OCI-LY7 (cell line): Measurements from ENCODE around the gene POP5.

Experiments used
- CTCF ChIP-seq: fragments of 200-600 bp; sonication (generic); conservative IDR thresholded peaks from 2 replicates; pipeline ENCODE4 v1.5.1; 2014; ENCODE audit warnings: mild to moderate bottlenecking, antibody characterized with exemption, low read length, moderate library complexity, mixed read lengths
- EZH2phosphoT487 ChIP-seq: fragments of 200-600 bp; sonication (generic); IDR thresholded peaks from 2 replicates; pipeline ENCODE4 v1.6.1; 2018; ENCODE audit warnings: low read depth, borderline replicate concordance, mild to moderate bottlenecking, mixed run types, antibody characterized with exemption, low read length, moderate library complexity, mixed read lengths

DNA sequence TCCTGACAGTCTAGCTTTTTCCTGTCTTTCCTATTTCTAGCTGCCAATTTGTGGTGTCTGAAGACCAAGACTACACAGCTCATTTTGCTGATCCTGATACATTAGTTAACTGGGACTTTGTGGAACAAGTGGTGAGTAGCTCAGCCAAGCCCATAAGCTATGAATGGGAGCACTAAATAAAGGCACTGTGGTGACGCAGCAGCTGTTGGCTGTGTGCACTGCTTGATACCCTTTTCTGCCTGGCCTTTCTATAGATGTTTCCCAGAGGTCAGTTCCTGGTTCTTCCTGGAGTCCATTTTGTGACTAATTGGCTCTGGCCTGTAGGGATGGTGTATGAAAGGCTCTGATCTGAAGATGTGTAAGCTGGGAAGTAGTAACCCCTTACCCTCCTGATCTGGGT lies 26.5 kb downstream of the POP5 start:
- no peak for TF ChIP-seq EZH2phosphoT487
- no peak for TF ChIP-seq CTCF
